Right renal pelvis (tissue), 4 donors: ENCODE results near the gene FBXO38. TPM values are rescaled to one million over a fixed set of nuclear protein-coding genes. Genes with fewer than 3 reads are reported as not detected.

Experiments
- DNase-seq, 4 donors: peaks; one replicate each; pipeline ENCODE4 v3.0.0-alpha.2; 2013; ENCODE audit warnings: low read depth in 4 of 4, low spot score in 3 of 4, missing footprints in 1 of 4
- polyA plus RNA-seq, 4 donors: library from polyadenylated mRNA; unstranded; fragments of 120-200 nt; gene quantifications; one replicate each; pipeline ENCODE4 v1.2.1, GENCODE V29; 2013; ENCODE audit not compliant: insufficient read length in 4 of 4

Gene FBXO38
- polyA plus RNA-seq, 4 donors, result 41.3 to 49.8 (median 44.8) TPM

DNA sequence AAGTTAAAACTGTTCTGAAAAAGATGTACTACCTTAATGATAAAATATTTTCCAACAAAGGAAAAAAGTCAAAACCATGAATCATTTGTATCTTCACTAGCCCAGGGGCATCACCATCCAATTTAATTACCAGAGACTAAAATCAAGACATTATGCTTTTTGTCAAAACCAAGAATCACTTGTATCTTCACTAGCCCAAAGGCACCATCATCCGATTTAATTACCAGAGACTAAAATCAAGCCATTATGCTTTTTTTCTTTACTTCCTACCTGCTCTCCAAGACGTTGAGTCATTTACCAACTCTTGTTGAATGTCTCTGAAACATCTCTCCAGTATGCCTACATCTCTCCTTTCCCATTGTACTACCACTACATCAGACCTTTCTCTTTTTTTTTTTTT lies 37.9 kb downstream of the FBXO38 start:
- no peak for DNase-seq

DNA sequence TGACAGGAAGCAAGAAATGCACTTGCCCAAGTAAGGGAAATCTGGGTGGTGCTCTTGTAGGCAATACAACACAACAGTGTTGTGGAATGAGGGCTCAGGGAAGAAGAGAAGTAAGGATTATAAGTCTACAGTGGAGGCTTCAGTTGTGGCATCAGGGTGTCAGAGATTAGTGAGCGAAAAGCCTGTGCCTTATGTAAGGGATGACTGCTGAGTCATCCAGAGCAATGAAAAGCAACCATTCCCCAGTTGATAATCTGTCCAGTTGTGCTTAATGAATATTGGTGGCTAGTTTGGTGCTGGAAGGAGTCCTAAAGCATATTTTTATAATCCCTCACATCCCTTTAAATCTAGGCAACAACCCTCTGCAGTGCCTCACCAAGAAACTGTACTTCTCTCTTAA lies 42.0 kb downstream of the FBXO38 start:
- DNase-seq, result no peak

DNA sequence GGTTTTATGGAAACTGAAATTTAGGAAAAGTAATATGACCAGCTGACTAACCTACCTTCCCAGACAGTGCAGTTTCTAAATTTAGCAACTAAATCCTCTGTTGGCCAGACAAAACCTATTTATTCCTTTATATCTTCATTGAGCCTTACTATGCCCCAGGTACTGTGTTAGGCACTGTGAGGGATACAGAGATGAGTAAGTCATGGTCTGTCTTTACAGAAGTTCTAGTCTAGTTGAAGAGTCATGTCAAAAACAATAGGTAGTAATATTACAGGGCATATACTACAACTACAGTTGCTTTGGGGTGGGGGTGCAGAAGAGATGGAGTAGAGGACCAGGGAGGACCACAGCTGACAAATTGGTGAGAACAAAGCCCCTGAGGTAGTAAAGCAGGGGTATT lies 42.8 kb downstream of the FBXO38 start:
- no peak for DNase-seq

DNA sequence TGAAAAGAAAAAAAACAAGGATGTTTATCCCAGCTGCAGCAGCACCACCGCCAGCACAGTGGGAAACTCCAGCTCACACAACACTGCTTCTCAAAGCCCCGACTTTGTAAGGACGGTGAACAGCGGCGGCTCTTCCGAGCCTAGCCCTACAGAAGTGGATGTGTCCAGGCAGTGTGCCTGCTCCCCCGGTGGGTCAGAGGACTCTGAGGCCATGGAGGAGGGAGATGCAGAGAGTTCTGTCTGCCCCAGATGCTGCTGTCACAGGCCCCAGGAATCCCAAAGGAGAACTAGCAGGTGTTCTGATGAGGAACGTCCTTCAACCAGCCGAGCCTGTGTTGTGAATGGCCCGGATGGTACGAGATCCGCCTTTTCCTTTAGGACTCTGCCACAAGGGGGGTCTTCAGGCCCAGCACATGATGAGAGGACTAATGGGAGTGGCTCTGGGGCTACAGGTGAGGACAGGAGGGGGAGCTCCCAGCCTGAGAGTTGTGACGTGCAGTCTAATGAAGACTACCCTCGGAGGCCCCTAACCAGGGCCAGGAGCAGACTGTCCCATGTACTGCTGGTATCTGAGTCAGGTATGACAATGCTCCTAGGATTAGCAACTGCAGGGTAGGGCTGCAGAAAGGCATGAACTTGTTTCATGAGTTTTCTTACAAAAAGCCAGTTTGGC lies 43.7 kb downstream of the FBXO38 start:
- no peak for DNase-seq

DNA sequence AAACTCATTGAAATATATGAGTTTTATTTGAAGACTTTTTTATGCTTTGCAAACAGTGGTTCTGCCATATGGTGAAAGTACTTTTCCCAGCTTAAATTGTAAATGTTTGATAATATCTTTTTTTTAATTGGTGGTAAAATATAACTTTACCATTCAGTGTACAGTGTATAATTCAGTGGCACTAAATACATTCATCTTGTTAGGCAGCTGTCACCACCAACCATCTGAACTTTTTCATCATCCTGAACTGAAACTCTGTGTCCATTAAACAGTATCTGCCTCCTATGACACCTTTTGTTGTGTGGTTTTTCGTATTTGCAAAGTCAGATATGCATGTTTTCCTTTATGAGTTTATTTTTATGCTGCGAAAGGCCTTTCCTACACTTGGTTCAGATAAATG lies 45.1 kb downstream of the FBXO38 start:
- DNase-seq, result no peak

DNA sequence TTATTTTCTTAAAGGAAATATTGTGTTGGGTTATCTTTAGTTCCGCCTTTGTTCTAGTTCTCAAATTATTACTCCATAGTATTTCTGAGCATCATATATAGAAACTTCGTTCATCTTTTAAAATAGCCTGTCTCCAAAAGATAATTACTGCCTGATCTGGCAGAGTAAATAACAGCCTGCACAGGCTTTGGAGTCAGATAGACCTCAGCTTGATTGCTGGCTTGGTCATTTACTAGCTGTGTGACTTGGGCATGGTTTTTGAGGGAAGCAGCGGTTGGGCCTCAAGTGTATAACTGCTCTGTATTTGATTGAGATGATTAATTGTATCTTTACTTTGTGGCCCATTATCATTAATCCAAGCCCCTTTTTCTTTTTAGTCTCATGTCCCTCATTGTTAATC lies 50.1 kb downstream of the FBXO38 start:
- no peak for DNase-seq

DNA sequence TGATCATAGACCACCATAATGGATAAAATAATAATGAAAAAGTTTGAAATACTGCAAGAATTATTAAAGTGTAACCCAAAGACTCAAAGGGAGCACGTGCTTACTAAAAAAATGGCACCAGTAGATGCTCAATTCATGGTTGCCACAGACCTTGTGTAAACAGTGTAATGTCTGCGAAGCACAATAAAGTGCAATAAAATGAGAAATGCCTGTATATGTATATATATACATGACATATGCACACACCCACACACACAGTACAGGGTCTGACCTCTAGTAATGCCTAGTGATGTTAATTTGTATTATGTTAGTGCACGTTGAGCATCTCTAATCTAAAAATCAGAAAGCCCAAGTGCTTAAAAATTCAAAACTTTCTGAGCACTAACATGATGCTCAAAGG lies 52.3 kb downstream of the FBXO38 start:
- no peak for DNase-seq

DNA sequence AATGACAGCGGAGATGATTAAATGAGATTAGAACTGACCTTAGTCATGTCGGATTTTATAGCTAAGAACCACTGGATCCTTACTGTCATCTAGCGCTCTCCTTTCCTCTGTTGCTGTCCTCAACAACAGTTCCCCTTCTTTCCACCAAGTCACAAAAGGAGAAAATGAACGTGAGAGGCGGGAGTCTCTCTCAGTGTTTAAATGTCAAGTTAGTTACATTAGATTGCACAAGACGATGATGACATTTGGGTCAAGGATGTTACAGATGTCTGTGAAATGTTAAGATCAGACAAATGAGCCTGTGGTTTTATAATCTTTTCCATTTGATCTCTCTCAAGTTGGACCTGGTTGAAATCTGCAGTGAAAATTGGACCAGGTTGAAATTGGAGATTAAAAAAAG lies 53.5 kb downstream of the FBXO38 start:
- no peak for DNase-seq

DNA sequence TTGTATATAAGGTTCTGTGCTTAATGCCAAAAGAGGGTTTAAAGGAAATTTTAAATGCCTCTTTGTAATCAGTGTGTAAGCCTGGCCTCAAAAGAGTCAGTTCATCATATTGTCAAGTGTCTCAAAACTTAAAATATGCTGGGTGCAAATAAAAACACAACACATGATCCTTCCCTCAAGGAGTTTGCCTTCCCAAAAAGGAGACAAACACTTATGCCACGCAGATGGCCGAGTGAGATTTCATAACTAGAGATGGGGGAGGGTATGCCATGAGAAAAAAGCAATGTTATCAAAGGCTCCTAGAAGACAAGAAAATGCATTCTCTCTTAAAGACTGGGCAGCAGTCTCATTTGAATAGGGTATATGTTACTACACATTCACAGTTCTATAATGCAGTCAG lies 55.2 kb downstream of the FBXO38 start:
- DNase-seq, result no peak

DNA sequence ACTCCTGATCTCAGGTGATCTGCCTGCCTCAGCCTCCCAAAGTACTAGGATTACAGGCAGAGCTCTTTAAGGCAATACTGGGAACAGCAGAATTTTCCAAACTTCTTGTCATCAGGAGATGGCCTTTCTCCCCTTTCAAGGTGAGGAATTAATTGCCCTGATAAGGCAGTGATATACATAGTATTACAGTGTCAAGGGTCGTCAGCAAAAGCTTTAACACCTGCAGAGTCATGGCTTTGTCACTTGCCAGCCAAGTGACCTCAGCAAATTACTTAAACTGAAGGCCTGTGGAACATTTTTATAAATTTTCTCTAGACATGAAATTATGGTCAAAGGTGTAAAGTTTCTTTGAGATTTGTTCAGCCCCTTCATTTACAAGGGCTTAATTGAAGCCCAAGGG lies 59.5 kb downstream of the FBXO38 start:
- DNase-seq, result no peak

DNA sequence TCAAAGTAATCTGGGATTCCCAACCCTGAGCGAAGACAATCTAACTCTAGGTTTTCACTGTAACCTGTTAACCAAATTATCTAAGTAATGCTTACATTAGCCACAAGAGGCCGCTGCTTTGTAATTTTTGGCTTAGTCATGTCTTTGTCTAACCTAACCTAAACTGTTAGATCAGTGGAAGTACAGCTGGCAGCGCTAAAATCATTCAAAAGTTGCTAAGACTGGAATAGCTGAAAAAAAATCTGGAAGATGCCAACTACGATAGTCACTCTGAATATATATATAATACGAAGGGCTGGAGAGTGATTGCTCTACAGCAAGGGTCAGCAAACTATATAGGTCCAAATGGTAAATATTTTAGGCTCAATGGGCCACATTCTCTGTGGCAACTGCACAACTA lies 60.2 kb downstream of the FBXO38 start:
- DNase-seq, result peak; percentile 32 to 54 (median 53)

DNA sequence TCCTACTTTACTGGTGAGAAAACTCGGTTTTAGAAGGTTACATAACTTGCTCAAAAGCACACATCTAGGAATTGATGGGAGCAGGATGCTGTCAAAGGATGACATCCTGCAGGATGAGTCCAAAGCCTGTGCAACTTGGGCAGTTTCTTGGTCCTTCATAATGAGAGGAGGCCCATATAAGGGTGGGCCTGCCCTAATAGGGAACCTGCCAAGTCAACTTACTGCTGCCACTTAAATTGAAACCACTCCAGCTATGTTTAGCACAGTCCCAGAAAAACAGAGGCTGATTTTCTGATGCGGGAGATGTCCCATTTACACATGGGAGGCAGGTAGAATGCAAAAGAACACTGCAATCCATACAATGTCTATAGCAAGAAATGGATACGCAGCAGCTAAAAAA lies 61.8 kb downstream of the FBXO38 start:
- DNase-seq, result no peak

DNA sequence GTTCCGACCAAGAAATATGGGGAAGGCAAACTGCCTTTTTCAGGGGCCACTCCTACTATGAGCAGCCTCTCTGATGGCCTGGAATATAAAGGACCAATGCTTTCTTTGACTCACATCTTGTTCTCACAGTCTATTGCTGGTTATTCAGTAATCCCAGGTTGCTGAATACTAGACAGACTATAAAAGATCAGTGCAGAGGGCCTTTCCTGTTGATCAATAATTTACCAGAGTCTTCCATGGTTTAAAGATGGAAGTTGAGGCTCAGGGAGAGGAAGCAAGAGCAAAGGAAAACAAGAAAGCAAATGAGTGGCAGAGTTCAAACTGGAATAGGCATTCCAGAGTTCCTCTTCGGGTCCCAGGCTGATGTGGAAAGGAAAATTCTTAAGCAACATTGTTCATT lies 62.9 kb downstream of the FBXO38 start:
- DNase-seq, result no peak

DNA sequence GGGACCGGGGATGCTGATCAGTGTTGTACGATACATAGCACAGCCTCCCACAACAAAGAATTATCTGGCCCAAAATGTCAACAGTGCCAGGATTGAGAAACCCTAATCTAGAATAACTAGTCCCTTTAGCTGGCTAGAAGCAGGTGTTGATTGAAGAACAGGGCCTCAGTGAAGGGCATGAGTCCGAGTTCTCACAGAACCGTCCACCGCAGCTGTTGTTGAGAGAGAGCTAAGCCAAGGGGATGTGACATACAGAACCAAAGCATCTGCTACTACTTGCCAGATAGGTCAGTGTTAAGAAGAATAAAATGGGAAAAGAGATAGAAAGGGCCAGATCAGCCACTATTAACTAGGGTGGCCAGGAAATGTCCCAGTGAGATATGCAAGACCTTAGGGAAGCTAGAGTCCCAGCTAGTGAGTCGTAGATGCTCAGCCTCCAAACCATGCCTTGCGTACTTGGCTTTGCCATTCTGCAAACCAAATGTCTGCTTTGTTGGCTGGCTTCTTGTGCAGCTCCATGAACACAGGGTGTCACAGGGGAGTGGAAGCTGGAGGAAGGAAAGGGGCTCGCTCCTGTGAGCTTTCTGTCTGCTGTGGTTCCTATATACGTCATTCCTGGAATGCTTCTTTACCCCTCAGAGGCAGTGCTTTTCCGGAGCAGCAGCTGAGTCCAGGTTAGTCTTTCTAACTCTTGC lies 68.9 kb downstream of the FBXO38 start:
- DNase-seq, result no peak

DNA sequence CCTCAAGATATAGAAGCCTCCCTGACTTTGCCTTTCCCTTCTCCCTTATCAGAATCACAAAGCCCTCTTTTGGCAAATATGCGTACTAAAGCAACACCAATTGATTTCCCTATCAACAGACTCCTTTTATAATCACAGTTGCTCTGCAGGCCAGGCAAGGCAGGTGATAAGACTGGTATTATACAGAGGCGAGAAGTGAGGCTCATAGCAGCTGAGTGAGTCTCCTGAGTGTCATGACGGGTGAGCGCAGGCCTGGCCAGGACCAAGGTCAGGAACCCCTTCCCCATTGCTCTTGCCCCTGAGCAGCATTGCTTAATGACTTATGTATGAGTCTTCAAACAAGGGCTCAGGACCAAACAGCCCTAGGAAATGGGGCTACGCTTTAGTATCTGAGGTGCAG lies 70.8 kb downstream of the FBXO38 start:
- DNase-seq, result no peak

DNA sequence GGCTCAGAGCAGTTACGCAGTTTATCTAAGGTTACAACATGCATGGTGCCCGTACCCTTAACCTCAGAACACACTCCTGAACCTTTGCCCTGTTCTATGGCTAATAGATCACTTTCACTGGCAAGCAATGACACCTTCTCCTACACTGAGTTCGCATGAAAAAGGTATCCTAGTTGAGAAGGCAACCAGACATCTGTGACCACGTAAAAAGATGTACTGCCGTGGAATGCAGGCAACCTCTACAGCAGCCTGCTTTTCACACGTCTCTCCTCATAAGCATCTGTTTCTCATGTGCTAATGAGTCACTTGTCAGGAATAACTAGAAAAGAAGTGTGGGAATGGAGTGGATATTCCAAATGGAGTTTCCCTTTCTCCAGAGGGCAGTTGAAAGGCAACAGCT lies 71.4 kb downstream of the FBXO38 start:
- DNase-seq, result no peak

DNA sequence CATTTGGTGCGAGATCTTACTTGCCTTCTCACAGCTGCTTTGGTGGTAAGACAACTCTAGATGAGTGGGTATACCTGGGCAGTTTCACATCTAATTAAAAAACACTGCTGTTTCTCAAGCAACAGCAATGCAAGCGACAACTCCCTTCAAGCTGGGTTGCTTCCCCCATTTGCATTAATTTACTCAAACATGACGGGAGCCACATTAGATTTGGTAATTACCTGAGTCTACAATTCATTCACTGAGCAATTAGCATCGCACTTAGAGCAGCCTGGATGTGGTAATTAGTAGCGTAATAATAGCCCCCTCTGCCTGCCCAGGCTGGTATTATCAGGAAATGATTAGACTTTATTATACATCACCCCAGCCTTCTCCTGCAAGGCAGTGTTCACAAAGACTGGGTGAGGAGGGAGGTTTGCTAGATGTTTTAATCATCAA lies 73.4 kb downstream of the FBXO38 start:
- no peak for DNase-seq

DNA sequence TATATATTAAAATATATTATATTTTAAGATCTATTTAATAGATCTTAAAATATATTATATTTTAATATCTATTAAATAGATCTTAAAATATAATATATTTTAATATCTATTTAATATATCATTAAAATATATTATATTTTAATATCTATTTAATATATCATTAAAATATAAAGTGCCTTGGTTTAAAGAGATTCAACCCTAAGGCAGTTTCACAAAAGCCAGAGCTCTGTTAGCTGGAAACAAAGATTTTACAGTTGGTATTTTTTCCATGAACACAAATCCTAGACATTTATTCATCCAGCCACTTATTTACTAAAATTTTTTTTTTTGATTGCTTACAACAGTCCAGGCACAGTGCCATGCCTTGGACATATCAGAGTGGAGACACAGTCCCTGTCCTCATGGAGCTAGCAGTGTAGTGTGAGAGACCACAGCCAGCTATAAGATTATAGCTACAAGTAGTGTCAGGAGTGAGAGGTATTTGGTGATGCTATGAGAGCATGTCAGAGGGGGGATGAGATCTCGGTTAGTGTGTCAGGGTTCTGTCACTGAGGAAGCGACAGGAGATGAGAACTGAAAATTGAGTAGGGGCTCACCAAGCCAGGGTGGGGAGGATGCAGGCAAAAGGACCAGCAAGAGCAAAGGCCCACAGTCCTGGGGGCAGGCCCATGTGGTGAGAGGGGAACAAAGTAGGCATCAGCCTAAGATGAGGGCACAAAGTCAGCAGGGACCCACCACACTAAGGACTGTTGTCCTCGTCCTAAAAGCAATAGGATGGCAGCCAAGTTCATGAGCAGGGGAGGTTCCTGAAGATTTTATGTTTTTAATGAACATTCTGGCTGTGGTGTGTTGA lies 74.5 kb downstream of the FBXO38 start:
- no peak for DNase-seq

DNA sequence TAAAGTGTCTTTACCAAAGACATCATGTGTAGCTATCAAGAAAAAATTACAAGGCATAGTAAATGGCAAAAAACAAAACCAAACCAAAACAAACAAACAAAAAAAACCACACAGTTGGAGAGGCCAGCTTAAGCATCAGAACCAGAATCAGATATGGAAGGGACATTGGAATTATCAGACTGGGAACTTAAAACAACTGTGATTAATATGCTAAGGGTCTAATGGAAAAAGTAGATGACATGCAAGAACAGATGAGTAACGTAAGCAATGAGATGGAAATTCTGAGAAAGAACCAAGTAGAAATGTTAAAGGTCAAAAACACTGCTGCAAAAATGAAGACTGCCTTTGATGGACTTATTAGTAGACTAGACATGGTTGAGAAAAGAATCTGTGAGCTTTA lies 75.9 kb downstream of the FBXO38 start:
- DNase-seq, result no peak

DNA sequence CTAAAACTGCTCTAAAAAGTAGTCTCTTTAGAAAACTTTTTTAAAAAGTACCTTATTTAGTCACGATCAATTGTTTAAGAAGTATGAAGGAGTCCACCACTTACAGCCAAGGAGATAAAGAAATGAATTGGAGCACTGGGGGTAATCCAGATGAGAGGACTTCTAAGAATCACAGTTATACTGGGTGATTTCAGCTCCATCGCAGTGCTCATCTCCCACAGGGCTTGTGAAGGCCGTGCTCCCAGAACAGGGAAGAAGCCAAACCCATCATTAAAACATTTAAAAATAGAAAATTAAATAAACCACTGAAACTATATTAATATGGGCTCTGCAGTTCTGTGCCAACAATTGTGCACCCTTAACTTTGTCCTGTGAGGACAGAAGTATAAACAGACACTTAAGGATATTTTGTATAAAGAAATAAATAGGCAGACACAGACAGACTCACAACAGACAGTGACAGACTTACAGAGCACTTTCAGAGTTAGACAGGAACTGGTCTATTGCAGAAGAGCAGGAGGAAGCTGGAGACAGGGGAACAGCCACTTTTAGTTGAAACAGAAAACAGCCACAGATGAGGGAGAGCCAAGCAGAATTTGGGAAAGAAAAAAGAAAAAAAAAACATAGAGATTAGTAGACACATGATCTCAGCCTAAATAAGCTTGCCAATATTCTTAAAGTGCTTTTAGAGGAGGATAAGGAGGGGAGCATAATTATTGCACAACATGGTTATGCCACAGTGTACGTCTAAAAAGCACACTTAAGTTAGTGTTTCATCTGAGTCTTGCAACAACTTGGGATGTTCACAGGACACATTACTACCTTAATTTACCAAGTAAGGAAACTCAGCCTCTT lies 81.8 kb downstream of the FBXO38 start:
- DNase-seq, result no peak

DNA sequence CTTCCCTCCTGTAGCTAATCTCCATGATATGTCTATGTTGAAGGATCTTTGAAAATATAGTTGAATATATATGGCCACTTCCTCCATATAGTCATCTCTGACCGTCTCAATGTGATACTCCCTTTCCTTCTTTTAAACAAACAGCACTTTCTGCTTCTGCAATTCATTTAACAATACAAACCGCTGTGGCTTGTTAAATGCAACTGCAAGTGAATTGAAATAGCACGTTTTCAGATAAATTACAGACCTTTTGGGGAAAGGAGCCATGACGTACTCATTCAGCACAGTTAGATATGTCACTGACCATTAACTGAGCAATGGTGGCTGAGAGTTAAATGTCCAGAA lies 82.5 kb downstream of the FBXO38 start:
- DNase-seq, result no peak
